ENCODE measurements around the gene SECISBP2. TPM values are rescaled to one million over a fixed set of nuclear protein-coding genes. Genes with fewer than 3 reads are reported as not detected.

The SECISBP2 gene
- polyA plus RNA-seq, 2 of the 4 experiments (the other 2 are of a cell fraction) = 16.3 to 43.4 TPM

GRCh38 chr9:89391585-89391984, 73.3 kb downstream of the SECISBP2 start (continued):
- TF ChIP-seq EHMT2 (IDR thresholded peaks at IDR 0.05; ENCODE audit: low read depth) = no peak
- no peak for TF ChIP-seq KDM5A (IDR thresholded peaks at IDR 0.05)
- TF ChIP-seq MAZ (IDR thresholded peaks at IDR 0.05; ENCODE audit: borderline replicate concordance, low read depth, low read length) = no peak
- no peak for TF ChIP-seq ZFP36 (IDR thresholded peaks at IDR 0.05; ENCODE audit: borderline replicate concordance, partially characterized antibody)
- TF ChIP-seq, protein P1, sequence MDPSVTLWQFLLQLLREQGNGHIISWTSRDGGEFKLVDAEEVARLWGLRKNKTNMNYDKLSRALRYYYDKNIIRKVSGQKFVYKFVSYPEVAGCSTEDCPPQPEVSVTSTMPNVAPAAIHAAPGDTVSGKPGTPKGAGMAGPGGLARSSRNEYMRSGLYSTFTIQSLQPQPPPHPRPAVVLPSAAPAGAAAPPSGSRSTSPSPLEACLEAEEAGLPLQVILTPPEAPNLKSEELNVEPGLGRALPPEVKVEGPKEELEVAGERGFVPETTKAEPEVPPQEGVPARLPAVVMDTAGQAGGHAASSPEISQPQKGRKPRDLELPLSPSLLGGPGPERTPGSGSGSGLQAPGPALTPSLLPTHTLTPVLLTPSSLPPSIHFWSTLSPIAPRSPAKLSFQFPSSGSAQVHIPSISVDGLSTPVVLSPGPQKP (IDR thresholded peaks at IDR 0.05; ENCODE audit: low read depth, low read length) = no peak
- no peak for TF ChIP-seq NPAS2 (CRISPR knock-in tag; IDR thresholded peaks at IDR 0.05; ENCODE audit: borderline replicate concordance)

DNA sequence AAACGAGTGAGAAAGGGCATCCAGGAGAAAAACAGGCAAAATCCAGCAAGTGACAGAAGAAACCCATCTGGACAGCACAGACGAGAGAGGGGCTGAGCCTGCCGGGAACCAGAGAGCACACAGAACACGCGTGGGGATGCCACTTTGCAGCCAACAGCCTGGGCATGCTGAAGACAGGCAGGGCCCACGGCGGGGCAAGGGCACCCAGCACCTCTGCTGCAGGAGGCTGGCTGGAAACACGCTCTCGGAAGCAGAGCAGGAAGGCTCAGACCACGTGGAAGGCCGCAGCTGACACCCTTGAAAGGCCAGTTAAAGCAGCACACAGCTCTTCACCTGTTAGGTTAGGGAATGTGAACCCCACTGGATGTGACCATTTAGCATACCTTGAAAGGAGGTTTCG, 76.1 kb downstream of the SECISBP2 start:
- 89% methylated on average over 12 of the region's 12 CpGs for WGBS (ENCODE audit: missing lambda C conversion rate)
- ChIA-PET POLR2A (no interaction called here), CTCF (no interaction called here)
- Histone ChIP-seq H3K4me3 (no peak overlapping the region), H3K4me2 (no peak overlapping the region), H3K27ac (no peak overlapping the region), H3K9me3 (no peaks in the 10 kb centered on the region), H3K4me1 (no peaks in the 10 kb centered on the region)
- ATAC-seq (no peak), DNase-seq (ENCODE audit: low read depth in 1 of 2, low spot score in 1 of 2) (no peak), FAIRE-seq (no peak)
- TF ChIP-seq HES2 (IDR thresholded peaks at IDR 0.05) (no peak), CTCF (IDR thresholded peaks at IDR 0.05) (no peak)

DNA sequence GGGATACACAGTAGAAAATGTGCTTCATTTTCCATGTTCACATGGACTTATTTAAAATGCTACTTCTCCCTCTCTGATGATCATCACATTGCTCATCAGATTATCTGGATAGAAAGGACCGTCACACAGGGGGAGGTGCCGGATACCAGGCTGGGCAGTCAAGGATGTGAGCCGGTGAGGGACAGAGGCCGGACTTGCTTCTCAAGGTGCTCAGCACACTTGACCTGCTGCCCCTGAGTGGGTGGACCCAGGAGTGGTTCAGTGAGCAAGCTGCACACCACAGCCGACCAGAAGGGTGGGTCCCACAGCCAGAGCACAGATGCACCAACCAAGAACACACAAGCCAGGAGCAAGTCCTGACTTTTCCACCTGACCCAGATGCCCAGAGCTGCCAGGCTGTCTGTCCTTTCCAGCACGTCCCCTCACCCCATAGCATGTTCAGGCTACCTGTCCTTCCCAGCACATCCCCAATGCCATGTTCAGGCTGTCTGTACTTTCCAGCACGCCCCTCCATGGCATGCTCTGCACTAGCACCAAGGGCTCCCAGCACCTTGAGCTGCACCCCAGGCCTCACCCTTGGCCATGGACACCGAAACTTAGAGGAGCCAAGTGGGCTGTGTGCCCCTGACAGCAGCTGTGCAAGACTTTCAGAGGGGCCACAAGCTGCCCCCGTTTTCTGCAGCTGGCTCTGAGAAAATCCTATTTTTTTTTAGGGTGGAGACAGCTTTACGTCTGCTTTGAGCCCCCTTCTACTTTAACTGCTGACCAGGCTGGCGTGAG, 77.8 kb downstream of the SECISBP2 start:
- CTCF ChIA-PET = interaction anchor here (0.9 to 1.1 kb wide), 2 partner anchors 12 to 706 kb away, joined by 3 read pairs; no protein-coding TSS in a partner anchor
- no peak for FAIRE-seq
- no peak for DNase-seq (ENCODE audit: low read depth in 1 of 2, low spot score in 1 of 2)
- Histone ChIP-seq H3K9me3 (no peaks in the 10 kb centered on the region), H3K4me2 (no peak overlapping the region), H3K4me1 (no peaks in the 10 kb centered on the region), H3K4me3 (no peak overlapping the region), H3K27ac (no peak overlapping the region)
- ATAC-seq = no peak
- POLR2A ChIA-PET = no interaction called here
- TF ChIP-seq, protein P2, sequence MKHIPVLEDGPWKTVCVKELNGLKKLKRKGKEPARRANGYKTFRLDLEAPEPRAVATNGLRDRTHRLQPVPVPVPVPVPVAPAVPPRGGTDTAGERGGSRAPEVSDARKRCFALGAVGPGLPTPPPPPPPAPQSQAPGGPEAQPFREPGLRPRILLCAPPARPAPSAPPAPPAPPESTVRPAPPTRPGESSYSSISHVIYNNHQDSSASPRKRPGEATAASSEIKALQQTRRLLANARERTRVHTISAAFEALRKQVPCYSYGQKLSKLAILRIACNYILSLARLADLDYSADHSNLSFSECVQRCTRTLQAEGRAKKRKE (CRISPR knock-in tag; IDR thresholded peaks at IDR 0.05; ENCODE audit: low read depth) = no peak
- TF ChIP-seq MAFK (IDR thresholded peaks at IDR 0.05; ENCODE audit: partially characterized antibody) (no peak), SREBF2 (IDR thresholded peaks at IDR 0.05) (no peak), FOSL2 (IDR thresholded peaks at IDR 0.05) (no peak), FOSL2 (CRISPR knock-in tag; IDR thresholded peaks at IDR 0.05) (no peak), PHF8 (IDR thresholded peaks at IDR 0.05; ENCODE audit: borderline replicate concordance, low read depth) (no peak), CBX2 (IDR thresholded peaks at IDR 0.05; ENCODE audit: borderline replicate concordance, low read depth) (no peak), HES2 (IDR thresholded peaks at IDR 0.05) (no peak), HOXB5 (CRISPR knock-in tag; IDR thresholded peaks at IDR 0.05) (no peak), NR3C1 (IDR thresholded peaks at IDR 0.05) (no peak), ZC3H11A (IDR thresholded peaks at IDR 0.05) (no peak), TFCP2L1 (CRISPR knock-in tag; IDR thresholded peaks at IDR 0.05) (no peak), EHMT2 (IDR thresholded peaks at IDR 0.05; ENCODE audit: low read depth) (no peak)
- TF ChIP-seq, protein P3, sequence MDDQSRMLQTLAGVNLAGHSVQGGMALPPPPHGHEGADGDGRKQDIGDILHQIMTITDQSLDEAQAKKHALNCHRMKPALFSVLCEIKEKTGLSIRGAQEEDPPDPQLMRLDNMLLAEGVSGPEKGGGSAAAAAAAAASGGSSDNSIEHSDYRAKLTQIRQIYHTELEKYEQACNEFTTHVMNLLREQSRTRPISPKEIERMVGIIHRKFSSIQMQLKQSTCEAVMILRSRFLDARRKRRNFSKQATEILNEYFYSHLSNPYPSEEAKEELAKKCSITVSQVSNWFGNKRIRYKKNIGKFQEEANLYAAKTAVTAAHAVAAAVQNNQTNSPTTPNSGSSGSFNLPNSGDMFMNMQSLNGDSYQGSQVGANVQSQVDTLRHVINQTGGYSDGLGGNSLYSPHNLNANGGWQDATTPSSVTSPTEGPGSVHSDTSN (IDR thresholded peaks at IDR 0.05) = no peak
- 88% methylated on average over 10 of the region's 11 CpGs for WGBS (ENCODE audit: missing lambda C conversion rate)
